GM21717 (cell line): Measurements from ENCODE around the gene CUL4A.

Experiments
- ATAC-seq: cut with Tn5 transposase; IDR thresholded peaks from one replicate; pipeline ENCODE4 v1.9.1; 2021; ENCODE audit warnings: mild to moderate bottlenecking, moderate library complexity; ENCODE audit not compliant: unreplicated experiment

The CUL4A gene

DNA sequence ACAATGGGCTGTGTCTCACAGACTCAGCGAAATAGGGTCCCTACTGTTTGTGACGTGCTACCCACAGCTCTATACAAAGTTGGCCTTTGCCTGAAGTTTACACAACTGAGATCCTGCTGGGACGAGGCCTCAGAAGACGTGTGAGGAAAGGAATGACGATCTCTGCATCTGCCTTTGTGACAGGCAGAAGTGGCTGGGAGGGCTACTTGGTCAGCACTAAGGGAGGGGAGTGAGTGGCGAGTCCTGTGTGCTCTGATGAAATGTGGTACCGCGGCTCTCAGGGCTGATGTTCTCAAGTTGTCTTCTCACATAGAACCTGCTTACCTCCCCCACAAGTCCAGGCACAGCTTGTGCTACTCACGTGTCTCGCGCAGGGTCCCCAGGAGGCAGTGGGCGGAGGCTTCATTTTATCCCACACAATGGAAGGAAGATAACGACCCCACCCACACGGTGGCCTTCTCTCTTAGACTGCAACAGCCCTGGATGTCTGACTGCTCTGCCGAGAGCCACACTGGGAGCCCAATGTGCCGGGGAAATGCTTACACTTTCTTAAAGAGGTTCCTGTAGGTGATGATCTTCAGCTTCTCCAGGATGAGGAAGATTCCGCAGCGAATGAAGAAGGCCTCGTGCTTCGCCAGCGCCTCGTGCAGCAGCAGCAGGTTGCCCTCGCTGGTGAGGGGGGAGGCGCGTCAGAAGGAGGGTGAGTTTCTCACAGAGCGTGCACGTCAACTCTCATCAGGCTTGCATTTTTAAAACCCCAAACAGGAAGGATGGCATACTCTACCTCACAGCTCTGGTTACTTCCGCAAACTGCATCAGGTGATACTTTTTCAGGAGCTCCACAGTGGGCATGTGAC, 29.8 kb upstream of the CUL4A start:
- no peak for ATAC-seq

DNA sequence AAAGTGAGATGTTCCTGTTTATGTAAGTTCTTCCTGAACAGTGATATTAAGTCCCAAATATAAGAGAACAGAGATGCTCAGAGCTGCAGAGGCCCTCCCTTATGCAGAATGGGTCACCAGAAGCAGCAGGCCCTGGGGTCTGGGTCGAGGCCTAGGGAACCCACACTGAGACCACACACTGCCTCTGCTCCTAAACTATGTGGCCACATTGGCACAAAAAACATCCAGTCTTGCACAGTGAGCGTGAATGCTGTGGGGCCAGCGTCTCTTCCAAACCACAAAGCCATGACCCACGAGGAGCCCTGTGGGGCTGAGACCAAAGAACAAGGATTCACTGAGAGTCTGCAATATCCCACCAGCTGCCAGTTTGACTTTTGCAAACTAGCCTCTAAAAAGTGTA, 27.4 kb upstream of the CUL4A start:
- ATAC-seq: no peak

DNA sequence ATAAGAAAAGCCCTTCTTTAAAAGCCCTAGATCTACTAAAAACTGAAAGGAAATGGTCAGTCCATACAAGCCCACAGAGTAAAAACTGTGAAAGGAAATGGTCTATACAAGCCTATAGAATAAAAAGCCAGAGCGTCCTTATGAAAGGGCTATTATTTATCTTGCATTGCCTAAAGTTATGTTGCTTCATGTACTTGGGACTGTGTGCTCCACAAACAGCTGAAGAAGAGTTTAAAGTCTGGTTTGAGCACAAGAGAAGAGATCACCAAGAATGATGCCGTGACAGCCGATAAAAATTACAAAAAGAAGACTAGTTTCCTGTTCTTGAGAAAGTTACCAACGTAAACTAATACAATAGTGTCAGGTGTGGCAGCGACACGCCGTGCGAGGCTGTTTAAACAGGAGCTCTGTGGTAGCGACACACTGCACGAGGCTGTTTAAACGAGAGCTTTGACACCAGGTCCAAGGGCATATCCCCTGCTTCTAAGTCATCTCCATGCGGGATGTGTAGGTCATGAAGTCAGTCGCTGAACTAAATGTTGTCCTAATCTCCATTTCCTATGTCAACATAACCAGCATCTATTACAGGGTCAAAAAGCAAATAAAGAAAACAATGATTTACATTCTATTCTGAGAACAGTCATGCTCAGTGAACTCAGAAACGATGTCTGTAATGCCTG, 25.8 kb upstream of the CUL4A start:
- ATAC-seq: no peak

DNA sequence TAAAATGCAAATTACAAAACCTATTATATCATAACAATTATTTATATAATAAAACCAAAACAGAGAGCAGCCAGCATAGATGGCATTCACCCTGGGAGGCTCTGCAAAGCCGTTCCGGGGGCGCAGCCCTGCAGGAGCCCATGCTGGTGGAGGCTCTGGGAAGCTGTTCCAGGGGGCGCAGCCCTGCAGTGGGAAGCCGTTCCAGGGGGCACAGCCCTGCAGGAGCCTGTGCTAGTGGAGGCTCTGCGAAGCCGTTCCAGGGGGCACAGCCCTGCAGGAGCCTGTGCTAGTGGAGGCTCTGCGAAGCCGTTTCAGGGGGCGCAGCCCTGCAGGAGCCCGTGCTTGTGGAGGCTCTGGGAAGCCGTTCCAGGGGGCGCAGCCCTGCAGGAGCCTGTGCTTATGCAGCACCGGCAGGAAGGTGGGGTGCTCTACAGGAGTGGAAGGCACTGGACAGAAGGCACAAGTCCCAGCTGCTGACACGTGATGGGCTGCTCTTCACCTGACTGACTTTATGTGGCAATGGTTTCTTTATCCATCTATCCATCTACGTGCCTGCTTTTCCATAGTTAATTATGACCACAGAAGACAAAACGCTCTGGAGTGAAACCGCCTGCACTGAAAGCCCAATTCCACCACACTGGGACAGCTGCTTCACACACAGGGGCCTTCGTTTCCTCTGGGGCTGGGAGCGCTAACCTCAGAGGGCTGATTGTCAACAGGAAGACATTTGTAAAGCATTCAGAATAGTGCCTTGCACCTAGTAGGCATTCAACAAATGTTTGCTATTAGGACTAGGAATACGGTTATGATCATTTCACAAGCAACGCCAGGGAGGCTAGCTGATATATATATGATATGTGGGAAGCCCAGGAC, 24.6 kb upstream of the CUL4A start:
- no peak for ATAC-seq

DNA sequence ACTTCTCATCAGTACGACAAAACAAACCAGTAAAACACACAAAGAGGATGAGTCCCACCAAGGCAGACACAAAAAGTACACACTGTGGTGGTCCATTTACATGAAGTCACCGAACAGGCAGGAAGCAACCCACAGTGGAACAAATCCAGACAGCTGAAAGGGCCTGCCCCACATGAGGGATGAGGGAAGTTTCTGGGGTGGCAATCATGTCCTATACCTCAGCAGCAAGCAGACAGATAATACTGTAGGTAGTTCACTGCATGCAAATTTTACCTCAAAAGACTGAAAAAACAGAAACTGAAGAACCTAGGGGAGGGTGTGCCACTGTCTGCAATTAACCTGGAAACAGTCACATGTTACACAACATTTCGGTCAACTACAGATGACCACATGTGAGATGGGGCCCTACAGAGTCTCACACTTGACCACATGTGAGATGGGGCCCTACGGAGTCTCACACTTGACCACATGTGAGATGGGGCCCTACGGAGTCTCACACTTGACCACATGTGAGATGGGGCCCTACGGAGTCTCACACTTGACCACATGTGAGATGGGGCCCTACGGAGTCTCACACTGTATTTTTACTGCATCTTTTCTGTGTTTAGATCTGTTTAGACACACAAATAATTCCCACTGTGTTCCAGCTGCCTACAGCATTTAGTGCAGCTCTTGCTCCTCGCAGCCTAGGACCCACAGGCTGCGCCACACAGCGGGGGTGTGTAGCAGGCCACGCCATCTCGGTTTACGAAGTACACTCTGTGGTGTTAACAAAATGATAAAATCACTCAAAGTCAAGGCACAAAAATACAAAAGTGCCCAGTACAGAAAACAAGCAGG, 23.1 kb upstream of the CUL4A start:
- peak; percentile 76 for ATAC-seq

DNA sequence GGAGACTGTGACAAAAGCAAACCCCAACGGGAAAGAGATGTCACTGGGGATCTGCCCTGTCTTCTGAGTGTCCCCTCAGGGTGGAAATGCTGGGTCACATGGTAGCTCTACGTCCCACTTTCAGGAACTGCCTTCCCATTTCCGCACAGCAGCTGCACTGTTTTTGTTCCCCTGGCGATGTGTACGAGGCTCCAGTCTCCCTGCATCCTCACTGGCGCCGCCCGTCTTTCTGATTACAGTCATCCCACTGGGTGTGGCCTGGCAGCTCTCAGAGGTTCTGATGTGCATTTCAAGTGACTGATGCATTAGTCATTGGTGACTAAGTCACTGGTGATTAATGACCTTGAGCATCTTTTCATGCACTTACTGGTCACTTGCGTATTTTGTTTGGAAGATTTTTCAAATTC, 22.1 kb upstream of the CUL4A start:
- ATAC-seq: no peak

DNA sequence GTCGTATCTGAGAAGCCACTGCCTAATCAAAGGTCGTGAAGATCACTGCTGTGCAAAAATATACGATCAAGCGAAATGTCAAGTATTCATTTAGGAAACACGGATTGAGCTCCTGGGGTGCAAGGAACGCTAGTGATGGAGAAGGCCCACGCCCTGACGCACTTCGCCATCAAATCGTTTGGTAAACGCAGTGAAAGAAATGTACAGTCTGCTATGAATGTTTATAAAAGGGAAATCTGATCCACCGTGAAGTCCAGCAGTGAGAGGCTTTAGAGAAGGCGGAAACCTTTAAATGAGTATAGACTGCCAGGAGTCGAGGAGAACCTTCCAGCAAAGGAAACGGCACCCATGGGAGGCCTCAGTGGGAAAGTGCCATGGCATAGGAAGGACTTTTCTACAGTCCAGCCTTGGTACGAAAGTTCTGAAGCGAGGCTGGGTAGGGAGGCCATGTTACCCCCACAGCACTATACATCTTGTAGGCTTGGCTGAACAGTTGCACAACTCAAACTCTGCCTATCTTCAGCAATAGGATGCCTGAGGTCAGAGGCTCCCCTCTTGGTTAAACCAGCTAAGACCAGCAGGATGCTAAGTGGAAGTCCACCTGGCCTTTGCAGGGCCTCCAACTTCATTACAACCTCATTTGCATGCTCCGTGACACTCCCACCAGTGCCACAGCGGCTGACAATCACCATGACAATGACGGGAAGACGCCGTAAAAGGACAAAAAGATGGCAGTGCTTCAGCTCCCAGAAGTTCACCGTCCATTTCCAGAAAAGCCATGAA, 21.3 kb upstream of the CUL4A start:
- no peak for ATAC-seq

DNA sequence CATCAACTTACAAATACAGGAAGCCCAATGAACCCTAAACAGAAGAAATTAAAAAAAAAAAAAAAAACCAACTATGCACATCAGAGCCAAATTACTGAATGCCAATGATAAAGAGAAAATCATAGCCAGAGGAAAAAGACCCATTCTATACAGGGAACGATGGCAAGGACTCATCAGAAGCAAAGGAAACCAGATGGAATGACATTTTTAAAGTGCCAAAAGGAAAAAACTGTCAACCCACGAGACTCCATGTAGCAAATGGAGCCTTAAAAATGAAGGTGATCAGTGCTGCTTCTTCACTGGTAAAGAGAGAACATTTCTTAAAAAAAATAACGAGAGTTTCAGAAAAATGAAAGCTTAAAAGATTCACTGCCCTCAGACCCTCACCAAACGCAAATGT, 19.2 kb upstream of the CUL4A start:
- ATAC-seq: no peak

DNA sequence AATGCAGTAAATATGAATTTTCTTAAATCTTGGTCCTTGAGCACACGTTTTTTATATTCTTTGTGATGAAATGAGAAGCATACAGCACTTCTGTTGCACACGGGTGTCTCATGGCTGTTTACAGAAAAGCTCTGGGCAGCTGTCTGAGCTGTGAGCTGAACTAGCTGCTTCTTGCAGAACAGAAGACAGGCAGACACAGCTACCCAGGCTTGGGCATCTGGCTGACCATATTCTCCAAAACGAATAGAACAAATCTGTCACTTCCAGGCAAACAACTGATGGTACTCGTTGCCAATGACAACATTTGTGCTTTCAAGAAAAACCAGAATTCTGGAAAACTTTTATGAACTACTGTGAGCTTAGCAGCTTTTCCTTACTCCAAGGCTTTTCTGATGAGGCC, 17.1 kb upstream of the CUL4A start:
- ATAC-seq: no peak

DNA sequence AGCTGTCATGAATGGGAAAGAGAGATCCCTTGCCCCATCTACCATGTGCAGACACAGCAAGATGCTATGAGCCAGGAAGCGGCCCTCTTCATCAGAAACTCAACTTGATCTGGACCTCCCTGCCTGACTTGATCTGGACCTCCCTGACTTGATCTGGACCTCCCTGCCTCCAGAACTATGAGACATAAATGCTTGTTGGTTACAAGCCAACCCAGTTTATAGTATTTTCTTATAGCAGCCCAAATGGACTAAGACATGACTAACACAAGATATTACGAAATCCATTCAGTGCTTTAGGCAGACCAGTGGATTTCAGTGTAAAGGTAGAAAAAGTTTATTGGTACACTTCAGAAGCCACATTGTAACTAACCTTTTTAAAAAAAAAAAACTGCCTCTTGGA, 16.5 kb upstream of the CUL4A start:
- ATAC-seq: no peak

DNA sequence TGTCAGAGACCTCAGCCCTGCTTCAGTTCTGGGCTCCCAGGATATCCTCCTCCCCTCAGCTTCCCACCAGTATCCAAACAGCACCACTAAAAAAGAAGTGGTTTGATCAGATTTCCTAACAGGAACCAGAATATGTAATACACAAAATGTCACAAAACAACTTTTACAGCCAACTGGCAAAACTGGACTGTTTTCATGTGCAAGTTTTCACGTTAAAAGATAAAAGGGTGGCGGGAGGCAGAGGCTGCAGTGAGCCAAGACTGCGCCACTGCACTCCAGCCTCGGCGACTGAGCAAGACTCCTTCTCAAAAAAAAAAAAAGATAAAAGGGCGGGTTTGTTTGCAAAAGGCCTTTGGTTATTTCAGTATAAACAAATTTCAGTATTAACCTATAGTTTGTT, 14.1 kb upstream of the CUL4A start:
- ATAC-seq: no peak

DNA sequence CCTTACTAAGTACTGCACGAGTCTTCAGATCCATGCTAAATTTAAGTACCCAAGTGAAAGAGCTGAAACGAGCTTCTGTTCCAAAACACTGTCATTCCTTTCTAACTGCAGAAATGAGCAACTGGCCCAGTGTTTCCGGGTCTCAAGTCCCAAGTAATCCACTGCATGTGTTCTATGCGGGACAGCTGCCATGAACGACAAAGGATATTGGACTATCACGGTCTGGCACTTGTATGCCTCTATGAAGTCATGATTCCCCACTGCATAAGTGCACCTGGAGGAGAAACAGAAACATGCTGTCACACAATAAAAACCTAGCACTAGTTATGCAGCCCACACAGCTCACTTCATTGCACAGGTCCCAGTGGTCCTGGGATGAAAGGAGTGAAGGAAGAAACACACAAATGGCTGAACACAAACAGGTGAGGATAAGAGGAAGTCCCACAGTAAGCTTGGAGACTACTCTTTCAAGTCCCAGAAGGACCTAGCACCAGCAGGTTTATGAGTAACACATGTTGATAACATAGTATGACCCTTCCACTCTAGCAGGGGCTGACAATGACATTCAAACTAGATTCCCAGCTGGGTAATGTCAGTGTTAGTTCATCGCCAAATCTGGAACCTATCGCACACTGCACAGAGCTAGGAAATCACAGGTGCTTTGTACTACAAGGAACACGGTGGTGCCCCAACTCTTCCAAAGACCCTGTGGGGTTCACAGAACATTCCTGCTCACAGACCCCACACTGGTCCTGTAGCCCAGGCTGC, 12.3 kb upstream of the CUL4A start:
- ATAC-seq: no peak

DNA sequence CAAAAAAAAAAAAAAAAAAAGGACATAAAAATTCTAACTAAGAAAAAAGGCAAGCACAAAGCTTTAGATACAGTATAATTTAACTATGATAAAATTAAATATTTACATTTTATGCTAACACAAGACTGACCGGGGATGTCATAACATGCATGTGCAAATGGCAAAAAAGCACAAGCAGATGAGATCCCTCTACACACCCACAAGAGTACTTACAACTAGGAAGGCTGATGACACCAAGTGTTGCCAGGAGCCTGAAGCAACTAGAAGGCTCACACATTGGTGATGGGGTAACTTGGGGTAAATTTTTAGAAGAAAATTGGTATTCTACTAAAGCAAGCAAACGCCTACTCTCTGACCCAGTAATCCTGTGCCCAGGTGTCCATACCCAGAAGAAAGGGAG, 7.6 kb upstream of the CUL4A start:
- ATAC-seq: no peak

DNA sequence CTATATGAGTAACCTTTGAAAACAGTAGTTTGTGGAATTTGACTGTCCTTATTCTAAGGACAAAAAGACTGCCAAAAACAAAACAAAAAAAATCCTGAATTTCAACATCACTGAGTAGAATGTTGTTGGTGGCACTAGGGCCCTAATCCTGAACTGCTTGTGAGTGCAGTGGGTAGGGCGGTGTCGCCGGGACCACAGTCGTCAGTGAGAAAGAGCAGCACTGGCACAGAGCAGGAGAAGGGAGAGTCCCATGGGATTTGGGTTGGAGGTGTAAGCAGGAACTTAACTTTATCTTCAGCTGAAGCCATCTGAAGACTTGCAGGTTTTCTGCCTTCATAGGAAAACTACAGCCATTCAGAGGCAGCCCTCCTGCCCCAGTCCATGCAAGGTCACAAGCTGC, 6.5 kb upstream of the CUL4A start:
- ATAC-seq: no peak

DNA sequence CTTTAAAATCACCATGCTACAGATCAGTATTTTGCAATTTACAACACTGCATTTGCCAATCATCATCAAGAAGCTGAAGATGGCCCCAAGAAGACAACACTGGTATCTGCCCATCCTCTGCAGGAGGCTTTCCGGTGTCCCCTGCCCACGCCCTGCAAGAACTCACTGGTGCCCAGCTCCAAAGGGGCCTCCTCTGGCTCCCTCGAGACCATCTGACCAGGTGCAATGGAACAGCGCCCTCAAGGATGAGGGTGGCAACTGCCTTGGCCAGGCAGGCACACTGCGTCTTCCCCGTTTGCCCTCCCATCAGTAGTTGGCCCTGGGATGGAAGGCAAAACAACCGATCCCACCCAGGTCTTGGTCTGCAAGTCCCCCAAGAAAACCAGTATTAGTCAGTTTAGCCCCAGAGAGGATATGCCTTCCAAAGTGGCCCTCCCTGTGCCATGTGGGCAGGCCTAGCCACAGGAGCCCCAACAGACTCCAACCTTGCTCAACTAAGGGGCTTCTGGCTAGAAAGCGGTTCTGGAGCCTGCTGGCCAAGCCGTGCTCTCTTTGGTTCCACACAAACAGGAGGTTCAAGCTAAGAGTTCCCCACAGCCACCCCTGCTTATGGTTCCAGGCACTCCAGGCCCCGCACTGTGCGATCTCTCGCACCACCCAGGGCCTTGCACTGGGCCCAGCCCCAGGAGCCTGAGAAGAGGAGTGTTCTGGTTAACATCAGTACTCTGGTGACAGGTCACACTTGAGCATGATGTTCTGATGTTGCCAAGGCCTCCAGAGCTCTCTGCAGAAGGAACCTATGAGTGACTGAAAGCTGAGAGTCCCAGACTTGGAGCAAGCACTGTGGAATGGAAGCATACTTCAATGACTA, 5.7 kb upstream of the CUL4A start:
- no peak for ATAC-seq

DNA sequence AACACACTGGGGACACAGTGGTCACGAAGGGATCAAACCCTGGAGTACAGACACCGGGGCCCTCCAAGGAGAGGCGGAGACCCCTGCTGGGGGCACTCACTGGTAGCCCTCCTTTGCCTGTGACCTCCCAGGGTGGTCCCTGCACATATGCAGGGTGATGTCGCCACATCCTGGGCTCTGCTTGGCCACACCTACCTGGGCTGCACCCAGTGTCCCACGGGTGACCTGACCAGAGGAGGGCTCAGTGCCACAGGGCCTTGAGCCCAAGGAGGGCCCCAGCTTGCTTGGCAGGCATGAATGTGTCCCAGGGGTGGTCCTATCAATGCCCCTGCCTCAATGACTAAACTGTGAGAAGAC, 5.1 kb upstream of the CUL4A start:
- no peak for ATAC-seq

DNA sequence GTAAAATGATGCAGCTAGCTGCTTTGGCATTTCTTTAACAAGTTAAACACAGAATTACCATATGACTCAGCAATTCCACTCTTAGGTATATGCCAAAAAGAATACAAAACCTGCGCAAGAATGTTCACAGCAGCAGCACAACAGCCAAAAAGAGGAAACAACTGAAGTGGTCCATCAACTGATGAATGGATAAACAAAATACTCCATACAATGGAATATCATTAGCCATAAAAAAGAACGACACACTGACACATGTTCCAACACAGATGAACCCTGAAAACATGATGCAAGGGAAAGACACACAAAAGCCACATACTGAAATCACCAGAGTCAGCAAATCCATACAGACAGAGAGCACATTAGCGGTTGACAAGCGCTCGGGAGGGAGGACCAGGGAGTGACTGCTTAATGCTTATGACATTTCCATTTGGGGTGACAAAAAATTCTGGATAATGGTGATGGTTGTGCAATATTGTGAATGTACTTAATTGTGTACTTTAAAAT, 3.9 kb upstream of the CUL4A start:
- ATAC-seq: no peak

DNA sequence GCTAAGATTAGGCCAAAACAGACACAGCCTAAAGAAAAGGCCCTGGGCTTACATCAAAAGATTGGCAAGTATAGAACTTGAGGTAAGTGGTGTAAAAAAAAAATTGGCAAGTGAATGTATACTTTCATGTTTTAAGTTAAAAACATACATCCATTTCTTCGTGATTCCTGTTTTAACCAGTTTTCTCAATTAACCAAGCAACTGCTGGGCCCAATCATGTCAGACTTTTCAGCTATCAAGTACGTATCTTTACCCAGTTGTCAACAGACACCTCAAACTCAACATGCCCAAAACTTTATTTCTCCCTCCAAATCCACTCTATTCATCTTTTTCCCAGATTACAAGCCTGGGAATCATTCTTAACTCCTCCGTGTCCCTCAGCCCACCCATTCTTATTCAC, 2.0 kb upstream of the CUL4A start:
- ATAC-seq: no peak
